HUES48 (cell line): ENCODE results near the gene CNOT8.

Source experiments
- H3K27ac ChIP-seq: one replicate; pipeline ENCODE4 v1.7.0; 2013; ENCODE audit warnings: low read depth, low read length, inconsistent platforms
- H3K27me3 ChIP-seq: 2 replicates; pipeline ENCODE4 v1.6.1; 2013; ENCODE audit warnings: mild to moderate bottlenecking, low read length; ENCODE audit not compliant: control insufficient read depth, insufficient read depth
- H3K36me3 ChIP-seq: 2 replicates; pipeline ENCODE4 v1.6.1; 2013; ENCODE audit warnings: low read length; ENCODE audit not compliant: control insufficient read depth, insufficient read depth
- H3K4me1 ChIP-seq: 2 replicates; pipeline ENCODE4 v1.6.1; 2013; ENCODE audit warnings: mild to moderate bottlenecking, low read length; ENCODE audit not compliant: control insufficient read depth, insufficient read depth
- H3K4me3 ChIP-seq: 2 replicates; pipeline ENCODE4 v1.5.1; 2013; ENCODE audit warnings: mild to moderate bottlenecking, low read depth, low read length
- H3K9ac ChIP-seq: 2 replicates; pipeline ENCODE4 v1.6.1; 2013; ENCODE audit warnings: mild to moderate bottlenecking, low read depth, low read length, moderate library complexity
- H3K9me3 ChIP-seq: 2 replicates; pipeline ENCODE4 v1.6.1; 2013; ENCODE audit warnings: low read length; ENCODE audit not compliant: control insufficient read depth, insufficient read depth

CNOT8 gene

GRCh38 chr5:154923441-154924430, 65.3 kb downstream of the CNOT8 start:
- H3K4me3 ChIP-seq, result no peak overlapping the region
- peaks cover 88% of the 10 kb centered on the region for H3K36me3 ChIP-seq
- H3K27me3 ChIP-seq, result no peaks in the 10 kb centered on the region
- no peaks in the 10 kb centered on the region for H3K9me3 ChIP-seq
- no peak overlapping the region for H3K9ac ChIP-seq
- H3K27ac ChIP-seq, result no peak overlapping the region
- no peaks in the 10 kb centered on the region for H3K4me1 ChIP-seq
